Parathyroid adenoma (tissue), 2 donors: ENCODE data around the gene FAM227A.

Experiments
- H2AFZ ChIP-seq: fragments of 300-600 bp; sonication (generic); one replicate; pipeline ENCODE4 v1.7.0; 2017; ENCODE audit warnings: antibody characterized with exemption, mild to moderate bottlenecking
- H3K27ac ChIP-seq: fragments of 300-600 bp; sonication (generic); one replicate; pipeline ENCODE4 v1.7.0; 2017
- H3K27me3 ChIP-seq: fragments of 300-600 bp; sonication (generic); one replicate; pipeline ENCODE4 v1.7.0; 2017; ENCODE audit warnings: low read length; ENCODE audit not compliant: control insufficient read depth, insufficient read depth
- H3K36me3 ChIP-seq: fragments of 300-600 bp; sonication (generic); one replicate; pipeline ENCODE4 v1.7.0; 2017; ENCODE audit warnings: low read length; ENCODE audit not compliant: control insufficient read depth, insufficient read depth
- H3K4me1 ChIP-seq: fragments of 300-600 bp; sonication (generic); one replicate; pipeline ENCODE4 v1.7.0; 2017; ENCODE audit warnings: control low read depth
- H3K4me2 ChIP-seq: fragments of 300-600 bp; sonication (generic); one replicate; pipeline ENCODE4 v1.7.0; 2017; ENCODE audit warnings: low read length
- H3K4me3 ChIP-seq: fragments of 300-600 bp; sonication (generic); one replicate; pipeline ENCODE4 v1.7.0; 2017; ENCODE audit warnings: low read depth, low read length
- H3K79me2 ChIP-seq: fragments of 300-600 bp; sonication (generic); one replicate; pipeline ENCODE4 v1.7.0; 2017; ENCODE audit warnings: control low read depth
- H3K9ac ChIP-seq: fragments of 300-600 bp; sonication (generic); one replicate; pipeline ENCODE4 v1.7.0; 2017; ENCODE audit warnings: mild to moderate bottlenecking
- H3K9me3 ChIP-seq: fragments of 300-600 bp; sonication (generic); one replicate; pipeline ENCODE4 v1.7.0; 2017; ENCODE audit warnings: low read length; ENCODE audit not compliant: control insufficient read depth
- TF ChIP-seq, protein P1 (sequence below): fragments of 300-600 bp; sonication (generic); IDR thresholded peaks from one replicate; pipeline ENCODE4 v1.7.0; 2017; ENCODE audit warnings: antibody characterized with exemption, mild to moderate bottlenecking
- donor health status: primary hyperparathyroidism.

FAM227A gene

DNA sequence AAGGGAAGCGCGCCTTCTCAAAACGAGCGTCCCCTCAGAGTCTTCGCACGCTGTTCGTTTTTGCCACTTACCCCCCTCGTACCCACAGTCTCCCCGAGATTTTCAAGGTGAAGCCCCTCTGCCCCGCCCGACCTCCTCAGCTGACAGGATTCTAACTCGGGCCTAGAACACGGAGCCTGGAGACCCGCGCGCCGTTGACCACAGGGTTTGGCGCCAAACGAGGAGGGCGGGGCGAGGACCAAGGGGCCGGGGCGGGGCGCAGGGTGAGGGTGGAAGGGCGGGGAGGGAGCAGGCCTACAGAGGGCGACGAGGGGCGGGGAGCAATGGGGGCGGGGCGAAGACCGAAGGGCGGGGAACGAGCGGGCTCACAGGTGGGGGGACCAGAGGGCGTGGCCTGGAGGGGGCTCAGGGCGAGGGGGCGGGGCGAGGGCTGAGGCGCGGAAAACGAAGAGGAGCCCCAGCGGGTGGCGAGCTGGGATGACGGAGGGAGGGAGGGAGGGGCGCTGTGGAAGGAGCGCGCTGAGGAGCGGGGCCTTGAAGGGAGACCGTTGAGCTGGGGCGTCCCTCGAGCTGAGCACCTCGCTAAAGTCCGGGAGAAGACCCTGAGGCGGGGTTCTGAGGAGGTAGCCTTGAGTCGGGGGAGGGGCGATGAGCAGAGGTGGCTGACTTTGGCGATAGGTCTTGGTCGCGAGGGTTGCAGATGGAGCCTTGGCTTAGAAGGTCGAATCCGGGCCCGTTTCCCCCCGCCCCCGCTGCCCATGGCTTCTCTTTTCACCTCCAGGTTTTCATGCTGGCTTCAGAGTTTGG, 86.0 kb downstream of the FAM227A start, which contains the start of gene DMC1:
Gene DMC1, minus strand, starts transcription at position 212 of the 807 bp plus-strand sequence. CDS start 1,927 bp downstream, outside the sequence.
- peak within 1 kb of the TSS; percentile 28 for H3K9ac ChIP-seq
- H3K27me3 ChIP-seq = no peaks in the 10 kb centered on the region
- H2AFZ ChIP-seq = peak within 1 kb of the TSS; percentile 89
- H3K4me1 ChIP-seq = peaks cover 6% of the 10 kb centered on the region
- peak within 1 kb of the TSS; percentile 36 for H3K27ac ChIP-seq
- no peaks in the 10 kb centered on the region for H3K36me3 ChIP-seq
- no peaks in the 10 kb centered on the region for H3K9me3 ChIP-seq
- no peaks in the 10 kb centered on the region for H3K79me2 ChIP-seq
- peak within 1 kb of the TSS; percentile 63 for H3K4me3 ChIP-seq
- TF ChIP-seq, protein P1, sequence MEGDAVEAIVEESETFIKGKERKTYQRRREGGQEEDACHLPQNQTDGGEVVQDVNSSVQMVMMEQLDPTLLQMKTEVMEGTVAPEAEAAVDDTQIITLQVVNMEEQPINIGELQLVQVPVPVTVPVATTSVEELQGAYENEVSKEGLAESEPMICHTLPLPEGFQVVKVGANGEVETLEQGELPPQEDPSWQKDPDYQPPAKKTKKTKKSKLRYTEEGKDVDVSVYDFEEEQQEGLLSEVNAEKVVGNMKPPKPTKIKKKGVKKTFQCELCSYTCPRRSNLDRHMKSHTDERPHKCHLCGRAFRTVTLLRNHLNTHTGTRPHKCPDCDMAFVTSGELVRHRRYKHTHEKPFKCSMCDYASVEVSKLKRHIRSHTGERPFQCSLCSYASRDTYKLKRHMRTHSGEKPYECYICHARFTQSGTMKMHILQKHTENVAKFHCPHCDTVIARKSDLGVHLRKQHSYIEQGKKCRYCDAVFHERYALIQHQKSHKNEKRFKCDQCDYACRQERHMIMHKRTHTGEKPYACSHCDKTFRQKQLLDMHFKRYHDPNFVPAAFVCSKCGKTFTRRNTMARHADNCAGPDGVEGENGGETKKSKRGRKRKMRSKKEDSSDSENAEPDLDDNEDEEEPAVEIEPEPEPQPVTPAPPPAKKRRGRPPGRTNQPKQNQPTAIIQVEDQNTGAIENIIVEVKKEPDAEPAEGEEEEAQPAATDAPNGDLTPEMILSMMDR = no peak
- peak within 1 kb of the TSS; percentile 81 for H3K4me2 ChIP-seq

DNA sequence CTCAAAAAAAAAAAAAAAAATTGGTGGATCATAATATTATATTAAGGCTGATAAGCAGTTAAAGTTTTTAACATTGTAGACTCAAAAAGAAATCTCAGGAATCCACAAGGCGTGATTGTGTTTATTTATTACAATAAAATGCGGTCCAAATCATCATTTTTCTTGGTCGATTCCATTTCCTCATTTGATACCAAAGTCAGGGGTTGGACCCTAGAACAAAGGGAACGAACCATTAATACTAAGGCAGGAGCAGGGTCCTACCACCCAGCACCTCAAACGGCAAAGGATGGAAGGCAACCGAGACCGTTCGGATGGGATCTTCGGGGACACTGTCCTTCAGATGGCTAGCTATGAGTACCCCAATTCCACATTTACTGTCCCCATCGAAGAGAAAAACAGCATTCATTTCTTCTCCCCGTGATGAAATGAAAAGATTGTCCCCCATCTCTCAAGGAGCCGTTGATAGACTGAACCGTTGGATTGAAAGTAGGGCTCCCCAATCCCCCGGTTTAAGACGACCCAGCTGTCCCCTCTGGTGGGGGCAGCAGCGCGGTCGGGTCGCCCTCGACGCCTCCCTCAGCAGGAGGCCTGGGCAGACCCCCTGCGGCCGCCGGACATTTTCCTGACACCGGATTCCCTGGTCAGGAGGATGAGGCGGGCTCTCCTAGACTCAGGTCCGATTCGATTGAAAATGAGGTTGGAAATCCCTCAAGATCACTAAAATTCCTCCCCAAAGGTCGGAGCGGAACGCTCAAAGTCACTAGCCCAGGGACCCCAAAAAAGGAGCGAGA, 86.8 kb downstream of the FAM227A start:
- Histone ChIP-seq H3K79me2 (no peaks in the 10 kb centered on the region), H3K4me2 (peak overlapping the region; percentile 65), H3K36me3 (no peaks in the 10 kb centered on the region), H2AFZ (peak overlapping the region; percentile 87), H3K4me3 (peak overlapping the region; percentile 51), H3K4me1 (peaks cover 6% of the 10 kb centered on the region), H3K27ac (no peak overlapping the region), H3K9me3 (no peaks in the 10 kb centered on the region), H3K9ac (peak overlapping the region; percentile 28), H3K27me3 (no peaks in the 10 kb centered on the region)
- TF ChIP-seq, protein P1 = no peak

DNA sequence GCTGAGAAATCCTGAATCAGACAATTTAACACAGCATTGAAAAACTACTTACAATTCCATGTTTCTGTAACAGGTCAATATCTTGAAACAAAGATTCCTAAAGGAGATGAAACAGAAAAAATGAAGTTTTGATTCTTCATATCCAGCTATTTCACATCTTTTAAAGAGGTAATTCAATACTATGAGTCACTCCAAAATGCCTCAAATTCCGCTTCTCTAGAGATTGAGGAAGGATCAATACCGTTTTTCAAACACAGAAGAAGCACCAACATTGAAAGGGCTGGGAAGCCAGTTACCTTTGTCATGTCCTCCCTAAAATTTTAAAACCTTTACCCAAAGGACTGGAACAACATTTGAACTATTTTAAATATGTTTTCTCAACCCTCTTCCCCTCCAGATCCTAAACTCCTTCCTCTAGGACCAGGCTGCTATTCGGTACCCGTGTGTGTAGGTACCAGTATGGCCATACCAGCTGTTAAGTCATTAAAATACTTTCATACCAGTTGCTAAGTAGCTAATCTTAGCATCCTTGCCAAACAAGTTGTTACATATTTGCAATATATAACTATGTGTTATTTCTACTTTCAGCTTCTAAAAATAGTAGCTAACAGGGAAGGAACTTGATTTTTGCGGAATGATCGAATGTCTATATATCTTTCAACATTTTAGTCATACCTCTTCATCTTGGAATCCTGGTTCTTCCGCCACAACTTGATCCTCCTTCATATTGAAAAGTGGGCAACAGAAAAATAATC, 88.5 kb downstream of the FAM227A start:
- no peak overlapping the region for H2AFZ ChIP-seq

GRCh38 chr22:38566726-38567504, 89.3 kb downstream of the FAM227A start:
- TF ChIP-seq, protein P1 = no peak
- no peak overlapping the region for H2AFZ ChIP-seq
- no peaks in the 10 kb centered on the region for H3K79me2 ChIP-seq
- no peak overlapping the region for H3K4me3 ChIP-seq
- no peak overlapping the region for H3K4me2 ChIP-seq
- H3K9me3 ChIP-seq = no peaks in the 10 kb centered on the region
- no peak overlapping the region for H3K27ac ChIP-seq
- H3K27me3 ChIP-seq = no peaks in the 10 kb centered on the region
- no peak overlapping the region for H3K9ac ChIP-seq
- H3K4me1 ChIP-seq = peaks cover 6% of the 10 kb centered on the region
- no peaks in the 10 kb centered on the region for H3K36me3 ChIP-seq

More for the DNA sequence above, 88.5 kb downstream of the FAM227A start:
- Histone ChIP-seq H3K4me1 (peaks cover 6% of the 10 kb centered on the region), H3K36me3 (no peaks in the 10 kb centered on the region), H3K9me3 (no peaks in the 10 kb centered on the region), H3K4me3 (no peak overlapping the region), H3K9ac (no peak overlapping the region), H3K4me2 (no peak overlapping the region), H3K27me3 (no peaks in the 10 kb centered on the region), H3K27ac (no peak overlapping the region), H3K79me2 (no peaks in the 10 kb centered on the region)
- TF ChIP-seq, protein P1 = no peak
